Stimulated activated CD4-positive, alpha-beta T cell treated with anti-CD3 and anti-CD28 coated beads, Interleukin-2, amount 100 ng/mL, for 48 hours (primary cell): ENCODE measurements around the gene GLI3.

Source experiments
- DNase-seq, 2 donors: peaks; one replicate each; pipeline ENCODE4 v3.0.0-alpha.2; 2020

The GLI3 gene

DNA sequence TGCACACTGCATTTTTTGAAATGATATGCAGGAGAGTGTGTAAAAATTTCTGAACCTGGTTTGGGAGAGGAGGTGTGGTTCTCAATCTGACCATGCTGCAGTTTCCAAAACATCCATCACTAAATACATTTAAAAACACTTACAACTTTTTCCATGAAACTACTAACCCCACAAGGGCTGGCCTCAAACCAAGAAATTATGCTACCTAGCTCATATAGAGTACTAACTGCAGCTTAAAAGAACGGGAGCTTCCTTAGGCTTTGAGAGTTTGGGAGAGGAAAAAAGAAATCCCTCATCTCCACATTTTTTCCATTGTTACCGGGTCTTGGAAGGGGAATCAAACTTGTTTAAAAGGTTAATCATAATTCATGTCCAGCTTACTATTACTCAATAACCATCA, 214.2 kb downstream of the GLI3 start:
- no peak for DNase-seq

DNA sequence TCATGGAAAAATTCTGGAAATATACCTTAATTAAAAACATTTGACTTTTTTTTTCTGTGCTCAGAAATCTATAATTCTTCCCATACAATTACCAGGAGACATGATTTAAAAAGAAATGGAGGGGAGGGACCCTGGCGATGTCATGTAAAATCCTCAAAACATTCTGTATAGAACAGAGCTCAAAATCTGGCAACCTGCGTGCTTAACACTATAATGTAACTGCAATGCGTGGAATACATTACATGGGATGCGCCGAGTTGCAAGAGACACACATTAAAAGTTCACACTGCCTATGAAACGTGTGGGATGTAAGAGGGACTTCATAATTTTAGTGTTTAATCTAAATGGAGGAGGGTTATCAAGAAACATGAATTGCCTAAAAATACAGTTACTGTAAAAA, 215.0 kb downstream of the GLI3 start:
- DNase-seq, result no peak

DNA sequence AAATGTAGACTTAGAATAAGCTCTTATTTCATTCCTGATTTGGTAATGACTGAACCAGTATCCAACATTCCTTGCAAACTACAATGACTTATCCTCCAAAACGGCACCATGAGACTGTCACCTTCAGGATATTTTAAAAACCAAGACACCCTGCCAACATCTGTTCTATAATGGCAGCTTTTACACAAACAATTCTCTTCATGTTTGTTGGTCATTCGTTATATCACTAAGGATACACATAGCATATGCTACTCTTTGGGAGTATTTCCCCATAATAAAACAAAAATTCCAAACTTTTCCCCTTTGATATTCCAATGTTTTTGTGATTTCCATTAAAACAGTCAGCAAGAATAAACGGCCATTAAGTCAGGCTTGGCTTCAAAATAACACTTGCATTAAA, 215.4 kb downstream of the GLI3 start:
- no peak for DNase-seq

DNA sequence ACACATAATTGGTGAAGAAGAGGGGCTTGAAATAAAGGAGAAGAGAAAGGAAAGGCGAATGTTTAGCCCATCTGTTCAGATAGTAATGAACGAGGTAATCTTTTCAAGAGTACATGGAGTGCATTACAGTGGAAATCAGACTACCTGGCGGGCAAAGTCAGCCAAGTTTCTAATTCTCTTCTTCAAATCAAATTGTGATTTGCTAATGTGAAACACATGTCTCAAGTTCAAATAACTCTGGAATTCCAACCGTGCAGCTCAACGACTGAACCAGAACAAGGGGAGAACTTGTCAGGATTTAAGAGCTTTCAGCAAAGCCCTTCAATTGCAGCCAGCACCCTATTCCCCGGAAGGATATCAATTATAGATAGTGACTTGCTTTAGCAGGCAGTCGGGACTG, 216.9 kb downstream of the GLI3 start:
- no peak for DNase-seq

DNA sequence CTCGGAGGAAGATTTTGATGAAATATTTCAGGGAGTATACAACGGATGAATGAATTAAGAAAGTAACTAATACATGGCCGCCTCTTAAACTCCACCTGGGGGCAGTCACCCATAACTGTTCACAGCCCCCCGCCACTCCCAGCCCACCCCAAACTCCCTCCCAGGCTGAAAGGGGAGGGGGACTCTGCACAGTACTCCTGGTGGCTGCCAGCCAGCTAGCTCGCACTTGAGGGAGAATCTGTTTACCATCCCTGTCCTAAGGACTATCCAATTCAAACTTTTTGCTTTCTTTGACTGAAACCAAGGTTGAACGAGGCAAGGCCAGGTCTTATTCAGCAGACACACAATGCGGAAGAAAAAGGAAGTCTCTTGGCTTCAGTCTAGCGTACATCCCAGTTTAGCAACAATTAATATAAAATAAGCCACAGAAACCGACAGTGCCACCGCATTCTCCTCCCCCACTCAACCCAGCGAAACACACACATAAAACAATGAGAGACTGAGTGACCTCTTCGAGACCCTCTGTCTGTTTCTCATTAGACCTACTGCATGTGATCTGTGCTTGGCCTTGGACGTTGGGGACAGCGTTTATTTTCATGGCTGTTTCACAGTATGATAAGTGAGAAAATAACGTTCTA, 219.5 kb downstream of the GLI3 start:
- DNase-seq, result no peak

DNA sequence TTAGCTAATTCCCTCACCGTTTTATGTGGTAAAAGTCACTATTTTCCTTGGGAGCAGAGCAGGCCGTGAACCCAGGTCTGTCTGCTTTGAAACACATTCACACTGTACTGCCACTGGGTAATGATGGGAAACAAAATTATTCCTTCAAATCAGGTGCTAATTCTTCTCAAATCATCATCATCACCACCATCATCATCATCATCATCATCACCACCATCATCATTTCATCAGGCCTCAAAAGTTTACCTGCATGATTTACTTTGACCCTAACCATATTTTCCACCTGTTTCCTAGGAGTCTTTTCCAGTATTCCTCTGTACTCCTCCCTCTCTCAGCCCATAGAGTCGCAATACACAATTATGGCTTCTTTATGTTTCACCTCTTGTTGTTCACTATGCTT, 220.5 kb downstream of the GLI3 start:
- DNase-seq, result no peak

DNA sequence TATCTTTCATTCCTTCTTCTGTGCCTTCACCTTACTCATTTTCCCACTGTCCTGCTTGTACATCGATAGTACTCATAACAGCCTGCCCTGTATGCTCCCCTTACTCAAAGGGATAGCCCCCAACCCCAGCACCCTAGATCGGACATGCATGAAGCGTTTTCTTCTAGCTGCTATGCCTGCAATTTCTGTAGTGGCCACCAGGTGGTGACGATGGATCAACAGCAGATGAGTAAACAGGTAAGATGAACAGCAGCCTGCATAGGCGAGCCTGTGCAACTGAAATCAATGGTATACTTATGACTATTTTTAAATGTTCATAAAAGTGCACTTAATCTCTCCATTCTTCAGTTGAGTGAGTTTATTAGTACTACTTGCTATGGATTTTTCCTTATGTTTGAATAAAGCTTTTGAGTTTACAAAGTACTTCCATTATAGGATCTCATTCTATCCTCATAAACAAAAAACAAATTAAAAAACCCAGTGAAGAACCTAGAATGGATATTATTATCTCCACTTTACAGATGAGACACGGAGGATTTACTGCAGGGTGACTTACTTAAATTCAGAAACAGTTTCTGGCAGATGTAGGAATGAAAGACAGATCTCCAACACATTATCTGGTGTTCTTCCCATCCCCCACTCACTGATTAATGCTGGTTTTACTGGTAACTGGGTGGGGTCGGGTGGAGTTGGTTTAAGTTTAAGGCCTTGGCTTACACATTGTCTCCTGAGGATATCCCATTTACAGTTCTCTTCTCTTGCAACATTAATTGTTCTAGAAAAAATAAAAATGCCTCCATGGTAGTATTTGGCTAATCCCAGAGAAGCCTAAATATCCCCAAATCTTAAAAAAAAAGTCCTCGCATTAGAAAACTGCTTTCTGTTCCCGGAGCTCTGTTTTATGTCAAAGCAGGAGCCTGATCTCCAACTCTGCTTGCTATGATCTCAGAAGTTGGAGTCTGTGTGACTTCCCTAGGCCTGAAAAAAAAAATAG, 222.1 kb downstream of the GLI3 start:
- DNase-seq, result peak; percentile 28 to 45

DNA sequence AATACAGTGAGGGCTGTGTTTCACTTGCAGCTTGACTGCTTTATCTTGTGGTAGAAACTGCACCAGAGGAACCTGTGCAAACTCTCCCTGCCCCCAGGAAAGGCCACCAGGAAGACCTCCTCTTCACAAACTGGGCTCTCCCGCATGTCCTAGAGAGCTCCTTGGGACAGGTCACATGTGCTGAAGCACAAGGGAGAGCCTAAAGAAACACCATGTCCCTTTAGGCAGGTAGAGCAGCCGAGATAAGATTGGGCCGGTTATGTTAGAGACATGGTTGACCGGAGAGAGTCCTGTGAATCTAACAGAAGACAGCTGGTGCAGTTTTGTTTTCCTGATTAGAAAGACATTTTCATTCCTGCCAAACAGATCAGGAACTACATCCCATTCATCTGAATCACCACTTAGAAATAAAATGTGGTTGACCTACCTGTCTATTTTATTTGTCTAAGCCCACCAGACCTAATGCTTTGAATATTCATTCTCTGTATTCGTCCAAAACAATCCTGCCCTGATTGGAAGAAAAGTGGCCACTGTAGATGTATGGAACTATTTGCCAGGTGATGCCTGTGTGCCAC, 224.1 kb downstream of the GLI3 start:
- no peak for DNase-seq

DNA sequence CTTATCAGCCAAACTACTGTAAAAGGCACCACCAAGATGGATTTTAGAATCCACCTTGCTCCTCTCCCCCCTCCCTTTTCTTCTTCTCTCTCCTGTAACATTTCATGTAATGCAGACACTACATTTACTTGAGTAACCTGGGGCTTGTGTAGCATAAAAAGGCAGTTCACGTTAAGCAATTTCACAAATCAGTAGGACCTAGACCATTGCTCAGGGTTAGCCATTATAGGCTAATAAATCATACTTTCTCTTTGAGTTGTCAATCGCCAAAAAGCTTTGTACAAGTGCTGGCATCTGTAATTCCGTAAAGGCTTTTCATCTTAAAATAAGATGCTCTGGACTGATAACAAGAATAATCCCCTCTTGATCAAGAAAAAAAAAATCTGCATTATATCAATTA, 224.7 kb downstream of the GLI3 start:
- DNase-seq, result no peak

DNA sequence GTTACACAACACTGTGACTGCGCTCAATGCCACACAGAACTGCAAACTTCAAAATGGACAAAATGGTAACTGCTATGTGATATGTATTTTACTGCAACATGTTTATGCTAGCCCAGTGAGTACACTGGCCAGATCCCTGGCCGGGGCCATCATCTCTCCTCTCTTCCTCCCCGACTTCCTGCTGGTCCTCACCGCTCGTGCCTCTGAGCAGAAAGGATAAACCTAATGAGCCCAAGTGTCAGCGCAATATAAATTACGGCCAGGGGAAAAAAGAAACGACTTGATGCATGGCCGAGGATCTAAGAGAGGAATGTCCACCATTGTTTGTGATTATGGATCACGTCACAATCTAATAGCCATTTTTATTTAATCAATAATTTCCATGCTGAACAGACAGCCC, 225.2 kb downstream of the GLI3 start:
- DNase-seq, result no peak

DNA sequence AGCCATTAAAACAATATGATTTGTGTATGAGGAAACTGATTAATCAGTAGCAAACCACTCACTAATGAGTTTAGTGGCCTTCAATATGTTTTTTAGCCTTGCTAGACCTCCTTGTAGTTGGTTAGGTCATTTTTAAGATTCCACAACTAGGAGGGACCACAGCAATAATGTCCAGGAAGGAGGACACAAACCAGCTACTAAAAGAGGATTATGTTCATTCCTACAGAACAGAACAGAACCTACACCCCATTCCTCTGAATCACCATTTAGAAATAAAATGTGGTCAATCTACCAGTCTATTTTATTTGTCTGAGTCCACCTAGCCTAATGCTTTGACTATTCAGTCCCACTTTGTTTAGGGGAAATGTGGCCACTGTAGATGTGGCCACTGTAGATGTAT, 226.3 kb downstream of the GLI3 start:
- DNase-seq, result no peak

DNA sequence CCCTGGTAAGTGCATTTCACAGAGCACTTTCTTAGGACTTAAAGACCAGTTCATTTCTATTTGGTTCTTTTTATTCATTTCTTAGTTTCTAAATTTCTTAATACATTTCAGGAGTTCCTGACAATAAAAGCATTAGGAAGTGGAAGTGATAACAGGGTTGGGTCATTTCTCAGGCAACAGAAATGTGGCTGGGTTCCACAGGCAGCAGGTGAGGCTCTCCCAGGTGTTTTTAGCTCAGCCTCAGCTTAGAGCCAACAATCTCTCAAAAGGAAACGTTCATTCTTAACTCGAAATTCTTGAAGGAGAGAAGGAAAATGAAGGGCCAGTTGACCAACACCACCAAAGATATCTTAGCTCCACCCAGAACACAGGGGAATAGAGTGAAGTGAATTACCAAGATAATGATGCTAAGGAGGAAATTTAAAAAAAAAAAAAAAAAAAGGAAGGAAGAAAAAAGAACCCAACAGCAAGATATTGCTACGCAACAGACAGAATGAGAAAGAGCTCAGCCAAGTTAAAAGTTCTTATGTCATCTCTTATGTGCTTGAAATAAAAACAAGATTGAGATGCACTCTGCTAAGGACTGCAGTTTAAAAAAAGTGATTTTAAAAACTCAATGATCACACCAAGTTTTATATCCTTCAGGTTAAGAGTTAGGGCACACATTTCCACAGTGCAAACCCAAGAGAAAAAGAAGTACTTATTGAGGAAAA, 230.1 kb downstream of the GLI3 start:
- DNase-seq, result no peak

DNA sequence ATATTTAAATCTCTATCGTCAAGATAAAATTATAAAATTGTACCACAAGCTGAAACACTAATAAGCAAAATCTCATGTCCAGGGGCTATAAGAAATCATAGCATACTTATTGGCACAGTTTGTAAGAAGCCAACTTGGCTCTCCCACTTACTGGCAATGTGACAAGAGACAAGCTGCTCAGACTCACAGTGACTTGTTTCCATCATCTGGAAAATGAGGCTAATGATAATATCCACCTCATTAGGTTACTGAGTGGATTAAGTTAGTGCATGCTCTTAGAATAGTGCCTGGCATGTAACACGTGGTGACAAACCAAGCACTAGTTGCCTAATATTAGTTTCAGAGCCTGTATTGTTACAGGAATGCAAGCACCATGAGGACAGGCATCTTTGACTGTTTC, 234.4 kb downstream of the GLI3 start:
- no peak for DNase-seq

DNA sequence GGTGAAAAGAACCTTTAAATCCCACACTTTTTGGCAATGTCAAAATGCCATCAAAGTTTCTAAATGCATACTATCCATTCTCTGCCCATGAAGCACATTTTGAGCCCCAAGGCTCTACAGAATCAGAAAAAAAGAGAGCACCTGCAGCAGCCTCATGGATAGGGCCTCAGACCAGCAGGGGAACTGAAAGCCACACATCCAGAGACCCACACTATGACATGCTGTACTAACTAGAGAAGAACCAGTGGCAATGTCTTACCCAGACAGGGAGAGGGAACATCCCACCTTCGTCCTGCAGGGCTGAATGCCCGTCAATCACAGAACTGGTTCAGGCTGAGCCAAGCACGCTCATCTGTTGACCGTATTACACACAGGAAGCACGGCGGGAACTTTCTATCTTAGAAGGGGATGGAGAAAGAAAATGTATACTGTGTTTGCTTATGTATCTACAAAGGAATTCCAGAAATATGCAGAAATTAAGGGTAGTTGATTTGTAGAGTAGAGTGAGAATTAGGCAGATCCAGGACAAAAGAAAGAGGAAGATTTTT, 237.2 kb downstream of the GLI3 start:
- no peak for DNase-seq

DNA sequence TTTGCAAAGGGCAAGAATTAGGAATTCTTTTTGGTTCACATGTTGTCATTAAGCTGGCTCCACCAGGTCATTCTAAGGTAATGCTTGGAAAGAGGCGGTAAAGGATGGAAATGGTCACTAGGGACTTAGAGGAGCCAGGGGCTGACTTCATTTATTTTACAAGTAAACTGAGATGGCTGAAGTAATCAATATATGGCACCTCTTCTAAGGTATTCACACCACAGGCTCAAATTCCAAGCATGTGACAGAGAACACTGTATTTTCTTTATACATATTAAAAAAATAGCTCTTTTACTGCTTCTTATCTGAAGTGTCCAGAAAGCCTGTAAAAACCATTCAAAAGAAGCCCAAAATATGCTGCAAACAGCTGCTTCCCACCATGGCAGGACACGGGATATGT, 239.0 kb downstream of the GLI3 start:
- DNase-seq, result no peak

DNA sequence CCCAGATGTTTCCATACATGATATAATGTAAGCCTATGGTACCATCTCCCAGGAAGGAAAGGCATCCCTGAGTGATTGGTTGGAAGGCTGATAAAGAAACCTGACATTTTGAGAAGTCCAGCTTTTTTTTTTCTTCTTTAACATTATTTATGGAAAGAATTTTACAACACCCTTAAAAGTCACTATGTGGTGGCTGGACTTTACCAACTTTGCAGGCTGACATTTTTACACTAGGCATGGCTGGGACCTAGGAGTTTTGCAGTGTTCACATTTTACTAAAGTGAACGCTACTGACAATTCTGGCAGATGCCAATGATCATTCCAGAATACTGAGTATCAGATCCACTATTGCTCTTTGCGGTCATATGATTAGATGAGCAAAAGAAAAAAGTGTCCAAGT, 239.9 kb downstream of the GLI3 start:
- no peak for DNase-seq

DNA sequence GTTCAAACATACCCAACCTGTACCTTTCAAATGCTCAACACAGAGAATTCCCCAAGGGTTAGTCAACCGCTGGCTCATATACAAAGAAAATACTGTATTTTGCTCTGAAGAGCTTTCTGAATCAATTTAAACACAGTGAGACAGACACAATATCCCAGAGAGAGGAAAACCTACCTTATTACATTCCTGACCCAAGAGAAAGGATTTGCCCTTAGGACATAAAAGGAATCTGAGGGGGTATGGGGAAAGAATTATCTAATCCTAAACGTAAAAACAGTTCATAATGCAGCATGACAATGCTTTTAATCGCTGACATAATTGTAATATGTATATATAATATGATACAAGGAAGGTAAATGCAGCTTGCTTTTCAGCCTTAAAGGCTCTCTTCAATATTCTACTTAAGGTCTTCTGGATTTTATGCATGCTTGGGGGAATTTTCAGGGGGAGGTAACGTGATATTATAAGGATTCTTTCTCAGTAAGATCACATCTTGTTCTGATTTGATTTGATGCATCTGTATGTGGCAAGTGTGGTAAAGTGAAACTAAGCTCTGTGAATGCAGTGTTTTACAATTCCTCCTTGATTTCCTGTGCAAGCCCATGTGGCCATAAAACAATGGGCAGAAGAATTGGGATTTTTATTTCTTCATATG, 240.5 kb downstream of the GLI3 start:
- DNase-seq, result no peak

DNA sequence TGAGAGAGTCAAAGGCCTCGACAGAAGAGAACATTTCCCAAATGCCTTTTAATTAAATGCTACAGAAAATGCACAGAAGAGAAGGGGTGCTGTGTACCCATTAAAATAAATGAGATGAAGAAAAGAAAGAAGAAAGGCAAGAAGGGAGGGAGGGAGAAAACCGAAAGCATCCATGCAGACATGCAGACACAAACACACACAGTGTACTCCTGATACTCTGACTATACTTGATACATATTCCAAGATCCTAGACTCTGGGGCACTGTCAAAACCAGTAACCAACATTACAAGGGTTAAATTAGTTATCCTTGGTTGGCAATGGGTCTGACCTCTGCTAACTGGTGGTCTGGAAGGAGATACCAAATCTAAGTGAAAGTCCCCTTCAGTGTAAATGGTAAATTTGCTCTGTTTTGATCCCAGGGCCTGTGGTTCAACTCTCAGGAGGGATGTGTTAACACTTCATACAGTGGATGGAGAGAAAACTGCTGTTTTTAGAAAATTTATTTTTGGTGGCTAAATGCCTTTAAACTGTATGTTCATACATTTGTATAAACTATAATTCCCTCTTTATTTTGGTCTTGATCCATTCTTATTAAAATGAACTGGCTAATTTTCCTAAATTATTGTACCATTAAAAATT, 241.3 kb downstream of the GLI3 start:
- DNase-seq, result no peak

DNA sequence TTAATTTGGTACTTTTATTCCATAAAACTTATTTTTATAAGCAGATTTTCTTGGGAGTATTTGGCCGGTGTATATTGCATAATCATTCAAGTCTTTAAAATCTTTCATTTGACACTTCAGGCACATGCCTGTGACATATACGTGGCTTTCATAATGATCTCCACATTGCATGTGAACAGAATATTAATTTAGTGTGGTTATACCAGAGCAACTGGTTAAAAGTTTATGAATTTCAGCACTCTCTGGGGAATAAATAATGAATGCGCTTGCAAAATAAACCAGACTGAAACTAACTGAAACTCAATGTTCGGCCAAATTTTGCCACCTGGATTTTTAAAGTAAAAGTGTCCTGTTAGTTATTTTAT, 242.3 kb downstream of the GLI3 start:
- no peak for DNase-seq

DNA sequence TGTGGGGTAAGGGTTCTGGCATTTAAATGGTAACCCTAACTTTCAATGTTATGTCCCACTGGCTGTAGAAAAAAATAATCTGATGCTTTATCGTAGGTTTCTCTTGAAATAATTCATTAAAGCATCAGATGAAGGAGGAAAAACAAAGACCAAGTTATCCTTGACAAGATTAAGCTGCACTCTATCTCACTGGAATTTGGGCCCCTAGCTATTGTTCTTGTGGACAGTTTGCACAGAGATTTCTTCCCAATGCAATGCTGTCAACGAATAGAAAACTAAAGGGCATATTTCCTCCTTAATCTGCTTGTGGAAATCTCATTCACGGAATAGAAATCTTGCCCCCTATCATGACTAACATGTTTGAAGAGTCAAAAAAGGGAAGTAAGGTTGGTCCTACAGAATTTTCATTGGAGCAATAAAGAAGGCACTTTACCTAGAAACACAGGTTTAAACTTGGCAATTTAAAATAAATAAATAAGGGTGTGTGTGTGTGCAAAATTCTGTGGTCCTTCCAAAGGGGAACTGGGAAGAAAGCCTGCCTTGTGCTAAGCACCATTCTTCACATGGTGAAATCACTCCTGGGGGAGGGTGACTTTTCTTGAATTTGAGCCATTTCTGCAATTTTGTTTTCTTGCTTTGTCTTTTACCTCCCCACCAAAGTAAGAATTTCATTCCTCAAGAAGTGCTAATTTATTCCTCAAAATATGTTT, 242.8 kb downstream of the GLI3 start:
- no peak for DNase-seq
